Heart left ventricle (tissue), 16 donors: ENCODE results near the gene TM4SF5. TPM values are rescaled to one million over a fixed set of nuclear protein-coding genes. Genes with fewer than 3 reads are reported as not detected.

Experiments
- ATAC-seq, 4 donors: fragments of 200-7000 bp; cut with Tn5 transposase; one replicate each; pipeline ENCODE4 v1.9.1; 2020 to 2022; ENCODE audit warnings: moderate library complexity in 4 of 4, mild to moderate bottlenecking in 3 of 4, moderate number of reproducible peaks in 1 of 4
- DNase-seq, 5 donors: peaks; one replicate each; pipeline ENCODE4 v3.0.0-alpha.2; 2020
- H3K27ac ChIP-seq, 12 donors: fragments of 200-600 bp; sonication (generic) in 4 of 12; one replicate each; pipeline versions ENCODE4 v1.5.0 to v1.8.0; 2016 to 2022; ENCODE audit warnings: mild to moderate bottlenecking in 2 of 12
- H3K27me3 ChIP-seq, 9 donors: fragments of 200-600 bp; sonication (generic) in 2 of 9; one replicate each; pipeline versions ENCODE4 v1.5.1 to v1.8.0; 2016 to 2022; ENCODE audit warnings: mild to moderate bottlenecking in 3 of 9
- H3K36me3 ChIP-seq, 9 donors: fragments of 200-600 bp; sonication (generic) in 2 of 9; one replicate each; pipeline versions ENCODE4 v1.5.0 to v1.8.0; 2018 to 2022; ENCODE audit warnings: mild to moderate bottlenecking in 2 of 9
- H3K4me1 ChIP-seq, 12 donors: fragments of 200-600 bp; sonication (generic) in 4 of 12; one replicate each; pipeline versions ENCODE4 v1.5.0 to v1.8.0; 2016 to 2022; ENCODE audit warnings: mild to moderate bottlenecking in 3 of 12
- H3K4me3 ChIP-seq, 12 donors: fragments of 200-600 bp; sonication (generic) in 4 of 12; one replicate each; pipeline versions ENCODE4 v1.5.0 to v1.8.0; 2017 to 2022; ENCODE audit warnings: mild to moderate bottlenecking in 9 of 12, moderate library complexity in 4 of 12
- H3K9me3 ChIP-seq, 12 donors: fragments of 200-600 bp; sonication (generic) in 4 of 12; one replicate each; pipeline versions ENCODE4 v1.5.0 to v1.8.0; 2016 to 2022; ENCODE audit warnings: mild to moderate bottlenecking in 1 of 12
- CTCF ChIP-seq, 12 donors: fragments of 200-600 bp; sonication (generic) in 4 of 12; IDR thresholded peaks; one replicate each; pipeline versions ENCODE4 v1.5.0 to v1.8.0; 2018 to 2022; ENCODE audit warnings: antibody characterized with exemption in 12 of 12, mild to moderate bottlenecking in 5 of 12
- POLR2A ChIP-seq, 2 donors: fragments of 450-650 bp; IDR thresholded peaks; one replicate each; pipeline ENCODE4 v1.6.1; 2017; ENCODE audit warnings: antibody characterized with exemption in 2 of 2, mild to moderate bottlenecking in 2 of 2, moderate library complexity in 2 of 2
- WGBS, 4 donors: extraction: QIAGEN DNeasy Blood & Tissue Kit in 2 of 4; methylation state at CpG; one replicate each; pipeline versions ENCODE4 v1.1.5 to v1.1.7; 2013 to 2018; 5-methylcytosine and 5-hydroxymethylcytosine counted together
- intact Hi-C, 10 donors: fragments of 100-400 bp; cut with DNase I; formaldehyde crosslinking; loops; one replicate each; pipeline versions ENCODE4 v1.11.1 to v1.14.2; 2022
- polyA plus RNA-seq, 2 donors: library from polyadenylated mRNA; stranded (reverse); fragments of 200-250 nt; gene quantifications; one replicate each; pipeline ENCODE4 v1.2.3, GENCODE V29; 2013
- total RNA-seq, 9 donors: library from RNA; depleted of rRNA in 2 of 9; stranded (reverse); fragments of >200 nt in 2 of 9; fragmentation: NEBNext Ultra II Directional in 3 of 9; extraction: Animal tissue kit (Norgen Biotek cat#: 25700) in 3 of 9; gene quantifications; one replicate each; pipeline versions ENCODE4 v1.1.0 to v1.2.4, GENCODE V29; 2016 to 2023
- donor health status: ischemic (EF 13 %, LVEDD 7.1; RV severe dilation, severe dysfunction).
- donor health status: healthy with polysubstance abuse.
- donor health status: DM: no; HTN: yes; CAD: no.
- donor health status: DM: no; HTN: no; CAD: no.
- donor health status: ischemic (EF 25% LVEDD 6.9; RV normal size, moderate dysfunction).
- donor health status: ischemic (EF 25% LVEDD 5.7; RV mildly dilated, moderate dysfunction).
- donor health status: healthy.
- donor health status: DM: yes; HTN: yes; CAD: no.
- donor health status: ischemic (EF 35%, LVEDD 5.7; RV mildly dilated, moderate dysfunction).
- donor health status: nonischemic (EF 11% LVEDD 7.7; RV severe dilation, severe dysfunction).
- donor health status: DM: yes; HTN: yes; CAD: no.
- donor health status: PGD.
- donor health status: ischemic (EF 29% LVEDD 5.4; RV normal size, mild dysfunction).
- donor health status: nonischemic (EF 23%, LVEDD 6.1; RV moderate dilation, normal function).

The TM4SF5 gene
- total and polyA plus RNA-seq, 11 donors = not detected

- intact Hi-C loops = no loop called here
- no peak for ATAC-seq
- H3K36me3 ChIP-seq = peaks cover 0 to 7% (median 0%) of the 10 kb centered on the region in 9 donors
- WGBS, 4 donors = 42 to 55% (median 45%) methylated on average over 3 of the region's 3 CpGs
- no peak overlapping the region for H3K27ac ChIP-seq
- H3K4me1 ChIP-seq = peaks cover 0 to 32% (median 11%) of the 10 kb centered on the region in 12 donors
- H3K4me3 ChIP-seq = no peak overlapping the region
- DNase-seq = no peak
- H3K27me3 ChIP-seq = no peaks in the 10 kb centered on the region
- H3K9me3 ChIP-seq = no peaks in the 10 kb centered on the region
- no peak for TF ChIP-seq CTCF (IDR thresholded peaks at IDR 0.05)
These were observed 43.6 kb upstream of the TM4SF5 start for GRCh38 chr17:4728124-4728523.

GRCh38 chr17:4733073-4733531 lies 38.6 kb upstream of the TM4SF5 start:
- Histone ChIP-seq H3K27ac (peak overlapping the region in 3 of 12 donors; percentile 24 to 91 (median 62)), H3K27me3 (peaks cover 0 to 4% (median 0%) of the 10 kb centered on the region in 9 donors), H3K4me3 (no peak overlapping the region), H3K36me3 (peaks cover 0 to 19% (median 0%) of the 10 kb centered on the region in 9 donors), H3K4me1 (peaks cover 0 to 55% (median 11%) of the 10 kb centered on the region in 12 donors), H3K9me3 (no peaks in the 10 kb centered on the region)
- peak in 2 of 12 donors; percentile 8 to 10 for TF ChIP-seq CTCF (IDR thresholded peaks at IDR 0.05)
- no peak for TF ChIP-seq POLR2A (IDR thresholded peaks at IDR 0.05)
- 82 to 84% (median 84%) methylated on average over 6 of the region's 6 CpGs for WGBS, 4 donors
- intact Hi-C loops = loop anchor here (2.0 to 10.0 kb wide), 5 partner anchors 52 to 154 kb away; partner anchors contain the start of genes GLTPD2 (in 6 of the 10) and VMO1 (in 6 of the 10)
- ATAC-seq (no peak), DNase-seq (peak in 2 of 5 donors; percentile 48 to 55)

- Histone ChIP-seq H3K9me3 (no peaks in the 10 kb centered on the region), H3K27me3 (peaks cover 0 to 15% (median 0%) of the 10 kb centered on the region in 9 donors), H3K4me3 (no peak overlapping the region), H3K27ac (peak overlapping the region in 1 of 12 donors; percentile 91), H3K4me1 (peaks cover 0 to 66% (median 20%) of the 10 kb centered on the region in 12 donors), H3K36me3 (peaks cover 0 to 19% (median 0%) of the 10 kb centered on the region in 9 donors)
- no peak for ATAC-seq
- intact Hi-C loops = loop anchor here (5.0 to 10.0 kb wide), 5 partner anchors 50 to 252 kb away; partner anchors contain the start of genes GLTPD2 (in 6 of the 10), VMO1 (in 6 of the 10) and CAMTA2 (in 1 of the 10)
- DNase-seq = no peak
- WGBS, 4 donors = 90 to 94% (median 91%) methylated on average over 8 of the region's 8 CpGs
- no peak for TF ChIP-seq CTCF (IDR thresholded peaks at IDR 0.05)
- TF ChIP-seq POLR2A (IDR thresholded peaks at IDR 0.05) = no peak
These were observed 36.7 kb upstream of the TM4SF5 start for GRCh38 chr17:4734857-4735475.
